Endothelial cell of umbilical vein (primary cell): Measurements from ENCODE around the gene IL17RD. TPM values are rescaled to one million over a fixed set of nuclear protein-coding genes. Genes with fewer than 3 reads are reported as not detected.
A peak's percentile ranks its signal among the peaks of the same experiment; 100 is the strongest.

Experiments used
- BruUV-seq: library from RNA; stranded (reverse); fragments of 400-500 nt; replicated peaks from 2 replicates; lab custom pipeline; 2021; lab: Mats Ljungman, UMichigan
- CTCF ChIA-PET: fragments of 300-600, 350-600 bp; sonication (Branson Sonifier 250); formaldehyde crosslinking; loops from one replicate; lab custom pipeline; 2021; ENCODE audit warnings: antibody characterized with exemption, inconsistent platforms; lab: Charles Lee
- POLR2A ChIA-PET: fragments of 300-600, 350-600 bp; sonication (Branson Sonifier 250); formaldehyde crosslinking; loops from one replicate; lab custom pipeline; 2021; ENCODE audit warnings: antibody characterized with exemption, inconsistent platforms; lab: Charles Lee
- DNase-seq: peaks from one replicate; pipeline ENCODE4 v3.0.0-alpha.2; 2011; ENCODE audit warnings: low read depth, low spot score
- FAIRE-seq: peaks from 2 replicates; lab custom pipeline; 2011; peaks lifted over from hg19 to GRCh38; lab: Jason Lieb, UNC
- H2AFZ ChIP-seq: 2 replicates; pipeline ENCODE4 v1.6.0; 2012; ENCODE audit warnings: low read depth, low read length, control low read depth, inconsistent platforms
- H3K27ac ChIP-seq: 2 replicates; pipeline ENCODE4 v1.5.1; 2011; ENCODE audit warnings: low read depth, mild to moderate bottlenecking, control low read depth, low read length, moderate library complexity; ENCODE audit not compliant: insufficient read depth
- H3K27me3 ChIP-seq, 2 experiments: 2 replicates each; pipeline versions ENCODE4 v1.6.0 to v1.6.1; 2011; ENCODE audit warnings: low read length in 2 of 2, mixed read lengths in 1 of 2; ENCODE audit not compliant: control insufficient read depth in 2 of 2, insufficient read depth in 2 of 2
- H3K36me3 ChIP-seq, 2 experiments: 2 replicates in 1 of 2; 3 replicates in 1 of 2; pipeline ENCODE4 v1.5.1; 2011; ENCODE audit warnings: low read length in 2 of 2, mild to moderate bottlenecking in 1 of 2, moderate library complexity in 1 of 2; ENCODE audit not compliant: control insufficient read depth in 2 of 2, insufficient read depth in 2 of 2; ENCODE audit errors: extremely low read depth in 1 of 2
- H3K4me1 ChIP-seq: 3 replicates; pipeline ENCODE4 v1.5.1; 2011; ENCODE audit warnings: mild to moderate bottlenecking, low read length; ENCODE audit not compliant: control insufficient read depth, insufficient read depth; ENCODE audit errors: extremely low read depth
- H3K4me2 ChIP-seq: 2 replicates; pipeline ENCODE4 v1.6.1; 2011; ENCODE audit warnings: low read length, control low read depth, mixed read lengths; ENCODE audit not compliant: insufficient read depth
- H3K4me3 ChIP-seq, 3 experiments: fragments of 200-600 bp in 1 of 3; sonication (generic), shearing (Covaris generic) in 1 of 3; replicated peaks in 1 of 3; 2 replicates each; pipeline ENCODE4 v1.5.1; 2011 to 2016; ENCODE audit warnings: control low read depth in 3 of 3, low read length in 3 of 3, mild to moderate bottlenecking in 2 of 3, inconsistent platforms in 1 of 3, low read depth in 1 of 3, moderate library complexity in 1 of 3; ENCODE audit not compliant: insufficient read depth in 1 of 3
- H3K79me2 ChIP-seq: 2 replicates; pipeline ENCODE4 v1.6.0; 2012; ENCODE audit warnings: low read length, inconsistent platforms; ENCODE audit not compliant: control insufficient read depth, insufficient read depth
- H3K9ac ChIP-seq: replicated peaks from 2 replicates; pipeline ENCODE3; 2011; ENCODE audit warnings: low read length, control low read depth; ENCODE audit not compliant: insufficient read depth; ENCODE audit errors: extremely low read depth
- H3K9me1 ChIP-seq: replicated peaks from 3 replicates; pipeline ENCODE4 v1.6.0; 2011; ENCODE audit warnings: mild to moderate bottlenecking, low read length; ENCODE audit not compliant: control insufficient read depth, insufficient read depth; ENCODE audit errors: extremely low read depth
- H3K9me3 ChIP-seq: replicated peaks from 2 replicates; pipeline ENCODE4 v1.5.1; 2012; ENCODE audit warnings: low read length, inconsistent platforms; ENCODE audit not compliant: control insufficient read depth, insufficient read depth
- H4K20me1 ChIP-seq: replicated peaks from 2 replicates; pipeline ENCODE3; 2011; ENCODE audit warnings: mild to moderate bottlenecking, low read length; ENCODE audit not compliant: control insufficient read depth, insufficient read depth; ENCODE audit errors: extremely low read depth
- EZH2 ChIP-seq: IDR thresholded peaks from 2 replicates; pipeline ENCODE4 v1.6.1; 2012; ENCODE audit warnings: borderline replicate concordance, low read depth, mild to moderate bottlenecking, moderate library complexity, low read length, inconsistent platforms; ENCODE audit not compliant: severe bottlenecking
- FOS ChIP-seq: IDR thresholded peaks from 2 replicates; pipeline ENCODE4 v1.6.1; 2011; ENCODE audit warnings: mild to moderate bottlenecking, low read length, moderate library complexity, borderline replicate concordance; ENCODE audit not compliant: insufficient read depth
- JUN ChIP-seq: IDR thresholded peaks from 2 replicates; pipeline ENCODE4 v1.6.1; 2011; ENCODE audit warnings: borderline replicate concordance, low read depth; ENCODE audit not compliant: insufficient read length, insufficient read depth
- MYC ChIP-seq: IDR thresholded peaks from one replicate; pipeline ENCODE4 v1.6.1; 2011; ENCODE audit warnings: mild to moderate bottlenecking, low read depth, low read length
- POLR2A ChIP-seq: IDR thresholded peaks from 2 replicates; pipeline ENCODE4 v1.6.1; 2012; ENCODE audit warnings: low read depth, mild to moderate bottlenecking, control low read depth, low read length
- POLR2AphosphoS5 ChIP-seq: IDR thresholded peaks from 2 replicates; pipeline ENCODE4 v1.6.1; 2012; ENCODE audit warnings: low read depth, mild to moderate bottlenecking, control low read depth, low read length, moderate library complexity; ENCODE audit not compliant: insufficient read depth
- dilution Hi-C: fragments of 300-500 bp; cut with MboI; formaldehyde crosslinking; loops from one replicate; pipeline ENCODE4 v1.15.0; 2019; ENCODE audit warnings: low sequenced_read_pairs; ENCODE audit not compliant: extremely low pct_ligation_motif_present
- intact Hi-C: fragments of 100-400 bp; cut with micrococcal nuclease; formaldehyde crosslinking; loops from one replicate; pipeline ENCODE4 v1.10.0; 2022
- polyA plus RNA-seq, 4 experiments: library from polyadenylated mRNA; depleted of rRNA in 3 of 4; stranded (reverse) in 3 of 4; unstranded in 1 of 4; fragments of >200 nt; gene quantifications; 2 replicates each; pipeline versions ENCODE4 v1.2.1 to v1.2.3, GENCODE V29; 2011 to 2012; ENCODE audit warnings: missing spikeins in 1 of 4
- total RNA-seq: library from RNA; stranded (reverse); gene quantifications from 2 replicates; pipeline ENCODE4 v1.2.3, GENCODE V29; 2021
- TF ChIP-seq, protein P1 (sequence below), 2 donors: IDR thresholded peaks; 1 replicate in 1 of 2; 2 replicates in 1 of 2; pipeline ENCODE4 v1.5.1; 2011; ENCODE audit warnings: low read length in 2 of 2, mild to moderate bottlenecking in 2 of 2, moderate library complexity in 2 of 2, control low read depth in 1 of 2, inconsistent platforms in 1 of 2, low read depth in 1 of 2; ENCODE audit not compliant: insufficient read depth in 1 of 2; ENCODE audit errors: extremely low read depth in 1 of 2
- TF ChIP-seq, protein P2 (sequence below): IDR thresholded peaks from 2 replicates; pipeline ENCODE4 v1.6.1; 2011; ENCODE audit not compliant: insufficient read depth, insufficient read length

Gene IL17RD
- total and polyA plus RNA-seq, 2 donors (not counting 3 experiments of a cell fraction or from before 2014, with no cell fraction given): 0.36 to 0.93 TPM

DNA sequence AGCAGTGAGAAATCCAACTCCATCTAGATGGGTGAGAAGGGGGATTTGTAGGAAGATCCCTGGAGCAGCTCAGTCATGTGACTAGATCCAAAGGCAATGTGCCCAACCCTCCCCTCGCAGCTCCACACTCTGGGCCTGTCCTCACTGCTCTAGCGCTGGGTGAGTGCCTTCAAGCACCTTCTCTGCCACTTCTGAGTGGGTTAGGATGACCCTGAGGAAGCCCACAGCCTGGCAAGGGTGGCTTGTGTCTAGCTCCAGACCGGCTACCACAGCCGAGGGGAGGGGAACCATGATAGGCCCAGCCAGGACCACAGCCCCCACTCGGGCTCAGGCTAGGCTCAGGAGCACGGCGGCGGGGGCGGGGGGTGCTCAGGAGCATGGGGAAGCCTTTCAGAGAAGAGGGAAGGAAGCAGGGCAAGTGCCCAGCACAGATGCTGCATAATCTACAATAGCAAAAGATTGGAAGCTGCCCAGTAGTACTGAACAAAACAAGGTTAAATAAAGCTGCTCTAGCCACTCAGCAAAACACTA is 103.0 kb downstream of the IL17RD start:
- Histone ChIP-seq H3K36me3 (no peaks in the 10 kb centered on the region), H3K79me2 (no peaks in the 10 kb centered on the region), H3K27me3 (no peaks in the 10 kb centered on the region), H3K27ac (peak overlapping the region; percentile 12), H3K9ac (no peak overlapping the region), H3K9me3 (no peaks in the 10 kb centered on the region), H3K4me2 (no peak overlapping the region), H3K9me1 (no peaks in the 10 kb centered on the region), H3K4me3 (no peak overlapping the region), H3K4me1 (peaks cover 23% of the 10 kb centered on the region), H4K20me1 (no peaks in the 10 kb centered on the region), H2AFZ (peak overlapping the region; percentile 95)
- no peak for TF ChIP-seq POLR2AphosphoS5
- no peak for TF ChIP-seq MYC
- no peak for TF ChIP-seq EZH2
- TF ChIP-seq FOS: no peak
- TF ChIP-seq JUN: no peak
- TF ChIP-seq, protein P1, sequence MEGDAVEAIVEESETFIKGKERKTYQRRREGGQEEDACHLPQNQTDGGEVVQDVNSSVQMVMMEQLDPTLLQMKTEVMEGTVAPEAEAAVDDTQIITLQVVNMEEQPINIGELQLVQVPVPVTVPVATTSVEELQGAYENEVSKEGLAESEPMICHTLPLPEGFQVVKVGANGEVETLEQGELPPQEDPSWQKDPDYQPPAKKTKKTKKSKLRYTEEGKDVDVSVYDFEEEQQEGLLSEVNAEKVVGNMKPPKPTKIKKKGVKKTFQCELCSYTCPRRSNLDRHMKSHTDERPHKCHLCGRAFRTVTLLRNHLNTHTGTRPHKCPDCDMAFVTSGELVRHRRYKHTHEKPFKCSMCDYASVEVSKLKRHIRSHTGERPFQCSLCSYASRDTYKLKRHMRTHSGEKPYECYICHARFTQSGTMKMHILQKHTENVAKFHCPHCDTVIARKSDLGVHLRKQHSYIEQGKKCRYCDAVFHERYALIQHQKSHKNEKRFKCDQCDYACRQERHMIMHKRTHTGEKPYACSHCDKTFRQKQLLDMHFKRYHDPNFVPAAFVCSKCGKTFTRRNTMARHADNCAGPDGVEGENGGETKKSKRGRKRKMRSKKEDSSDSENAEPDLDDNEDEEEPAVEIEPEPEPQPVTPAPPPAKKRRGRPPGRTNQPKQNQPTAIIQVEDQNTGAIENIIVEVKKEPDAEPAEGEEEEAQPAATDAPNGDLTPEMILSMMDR (IDR thresholded peaks at IDR 0.05; ENCODE audit: extremely low read depth in 1 of 2, insufficient read depth in 1 of 2, low read depth in 1 of 2, low read length in 2 of 2): no peak
- TF ChIP-seq, protein P2, sequence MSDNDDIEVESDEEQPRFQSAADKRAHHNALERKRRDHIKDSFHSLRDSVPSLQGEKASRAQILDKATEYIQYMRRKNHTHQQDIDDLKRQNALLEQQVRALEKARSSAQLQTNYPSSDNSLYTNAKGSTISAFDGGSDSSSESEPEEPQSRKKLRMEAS: no peak
- no peak for TF ChIP-seq POLR2A
- ChIA-PET POLR2A (interaction anchor here (0.5 kb wide), 1 partner anchor 21 kb away, joined by 3 read pairs; no protein-coding TSS in a partner anchor), CTCF (interaction anchor here (0.5 to 1.4 kb wide), 2 partner anchors 18 to 59 kb away, joined by 4 to 9 read pairs; no protein-coding TSS in a partner anchor)
- FAIRE-seq (no peak), DNase-seq (peak; percentile 79)
- dilution Hi-C loops: no loop called here
- no TSS peak for BruUV-seq
- intact Hi-C loops: loop anchor here (5.0 kb wide), 1 partner anchor 55 kb away; no protein-coding TSS in a partner anchor
